ENCODE results near the gene ANKRD42. TPM values are rescaled to one million over a fixed set of nuclear protein-coding genes. Genes with fewer than 3 reads are reported as not detected.

Gene ANKRD42
- 5.6 and 8.7 TPM in 2 replicates for total RNA-seq (2014; rRNA removed; shearing (Covaris generic))

GRCh38 chr11:83193315-83194280, at the start of gene ANKRD42:
ANKRD42 (plus strand) TSS chr11:83193712; CDS start chr11:83194671, 959 bp downstream.
- peak; percentile 97 for DNase-seq (ENCODE audit: low read depth)

- peak; percentile 39 for DNase-seq (ENCODE audit: low read depth)
These were observed 45.6 kb upstream of the ANKRD42 start for GRCh38 chr11:83147895-83148294.

- DNase-seq (ENCODE audit: low read depth): no peak
These were observed 43.1 kb upstream of the ANKRD42 start for GRCh38 chr11:83150450-83150849.

GRCh38 chr11:83151274-83151977, 42.1 kb upstream of the ANKRD42 start:
- peak; percentile 18 for DNase-seq (ENCODE audit: low read depth)

- no peak for DNase-seq (ENCODE audit: low read depth)
These were observed 41.2 kb upstream of the ANKRD42 start for GRCh38 chr11:83152264-83152663.

- DNase-seq (ENCODE audit: low read depth): no peak
These were observed 39.7 kb upstream of the ANKRD42 start for GRCh38 chr11:83153764-83154163.

GRCh38 chr11:83156144-83156995, 37.1 kb upstream of the ANKRD42 start:
- peak; percentile 100 for DNase-seq (ENCODE audit: low read depth)

GRCh38 chr11:83156996-83157593, 36.4 kb upstream of the ANKRD42 start, which contains the start of gene PCF11:
PCF11 (plus strand) TSS chr11:83157131; CDS start chr11:83157440, 309 bp downstream.
- no peak for DNase-seq (ENCODE audit: low read depth)

GRCh38 chr11:83157594-83158356, 35.7 kb upstream of the ANKRD42 start:
- DNase-seq (ENCODE audit: low read depth): peak; percentile 52

- DNase-seq (ENCODE audit: low read depth): no peak
These were observed 35.1 kb upstream of the ANKRD42 start for GRCh38 chr11:83158357-83158786.

- peak; percentile 7 for DNase-seq (ENCODE audit: low read depth)
These were observed 34.3 kb upstream of the ANKRD42 start for GRCh38 chr11:83158965-83159901.

- peak; percentile 21 for DNase-seq (ENCODE audit: low read depth)
These were observed 33.3 kb upstream of the ANKRD42 start for GRCh38 chr11:83159902-83160865.

GRCh38 chr11:83161610-83162199, 31.8 kb upstream of the ANKRD42 start:
- no peak for DNase-seq (ENCODE audit: low read depth)

- peak; percentile 31 for DNase-seq (ENCODE audit: low read depth)
These were observed 31.1 kb upstream of the ANKRD42 start for GRCh38 chr11:83162377-83162776.

GRCh38 chr11:83166193-83166866, 27.2 kb upstream of the ANKRD42 start:
- no peak for DNase-seq (ENCODE audit: low read depth)

GRCh38 chr11:83168756-83169155, 24.8 kb upstream of the ANKRD42 start:
- no peak for DNase-seq (ENCODE audit: low read depth)

GRCh38 chr11:83170865-83171264, 22.6 kb upstream of the ANKRD42 start:
- no peak for DNase-seq (ENCODE audit: low read depth)
